Measurements from ENCODE around the gene SEPTIN5.

The SEPTIN5 gene

GRCh38 chr22:19705181-19705934 lies 8.9 kb upstream of the SEPTIN5 start:
- no peak for DNase-seq (ENCODE audit: low read depth)

- DNase-seq (ENCODE audit: low read depth) = no peak
Measured at GRCh38 chr22:19706661-19707151, 7.6 kb upstream of the SEPTIN5 start.

- no peak for DNase-seq (ENCODE audit: low read depth)
Measured at GRCh38 chr22:19707347-19708290, 6.7 kb upstream of the SEPTIN5 start.

GRCh38 chr22:19708321-19709011 lies 5.8 kb upstream of the SEPTIN5 start:
- DNase-seq (ENCODE audit: low read depth) = no peak

- no peak for DNase-seq (ENCODE audit: low read depth)
Measured at GRCh38 chr22:19709063-19709769, 5.1 kb upstream of the SEPTIN5 start.

- no peak for DNase-seq (ENCODE audit: low read depth)
Measured at GRCh38 chr22:19710020-19710768, 4.1 kb upstream of the SEPTIN5 start.

GRCh38 chr22:19710769-19711106 lies 3.6 kb upstream of the SEPTIN5 start:
- DNase-seq (ENCODE audit: low read depth) = no peak

- no peak for DNase-seq (ENCODE audit: low read depth)
Measured at GRCh38 chr22:19713245-19713644, 1.1 kb upstream of the SEPTIN5 start.

- no peak for DNase-seq (ENCODE audit: low read depth)
Measured at GRCh38 chr22:19713650-19714311, 522 bp upstream of the SEPTIN5 start.

- no peak for DNase-seq (ENCODE audit: low read depth)
Measured at GRCh38 chr22:19715188-19715930, 1.1 kb downstream of the SEPTIN5 start.

- DNase-seq (ENCODE audit: low read depth) = no peak
Measured at GRCh38 chr22:19716041-19716828, 1.9 kb downstream of the SEPTIN5 start.

GRCh38 chr22:19716829-19717105 lies 2.5 kb downstream of the SEPTIN5 start:
- no peak for DNase-seq (ENCODE audit: low read depth)

- DNase-seq (ENCODE audit: low read depth) = no peak
Measured at GRCh38 chr22:19717181-19717580, 2.9 kb downstream of the SEPTIN5 start.

- DNase-seq (ENCODE audit: low read depth) = peak; percentile 76
Measured at GRCh38 chr22:19717691-19718455, 3.6 kb downstream of the SEPTIN5 start.

- no peak for DNase-seq (ENCODE audit: low read depth)
Measured at GRCh38 chr22:19718456-19719049, 4.2 kb downstream of the SEPTIN5 start.

GRCh38 chr22:19719050-19719482 lies 4.8 kb downstream of the SEPTIN5 start:
- DNase-seq (ENCODE audit: low read depth) = no peak

GRCh38 chr22:19719488-19720021 lies 5.3 kb downstream of the SEPTIN5 start:
- no peak for DNase-seq (ENCODE audit: low read depth)
